DND-41 (cell line): ENCODE data around the gene PTPDC1.

Experiments used
- ATAC-seq: fragments of 200-7000 bp; cut with Tn5 transposase; 3 replicates; pipeline ENCODE4 v1.9.1; 2021; ENCODE audit warnings: low read depth; ENCODE audit not compliant: insufficient read depth
- DNase-seq: peaks from one replicate; pipeline ENCODE4 v3.0.0-alpha.2; 2020
- H2AFZ ChIP-seq: 2 replicates; pipeline ENCODE4 v1.6.0; 2012; ENCODE audit warnings: low read depth, low read length
- H3K27ac ChIP-seq: 2 replicates; pipeline ENCODE4 v1.5.1; 2012; ENCODE audit warnings: low read length, inconsistent platforms
- H3K27me3 ChIP-seq: fragments of 200-600 bp; sonication (generic); 2 replicates; pipeline ENCODE4 v1.6.0; 2012; ENCODE audit warnings: low read length, mild to moderate bottlenecking, inconsistent platforms; ENCODE audit not compliant: insufficient read depth, poor library complexity
- H3K36me3 ChIP-seq: 2 replicates; pipeline ENCODE4 v1.5.1; 2012; ENCODE audit warnings: low read length, inconsistent platforms; ENCODE audit not compliant: insufficient read depth
- H3K4me1 ChIP-seq: 2 replicates; pipeline ENCODE4 v1.5.1; 2012; ENCODE audit warnings: mild to moderate bottlenecking, low read length; ENCODE audit not compliant: insufficient read depth
- H3K4me2 ChIP-seq: 2 replicates; pipeline ENCODE4 v1.6.0; 2012; ENCODE audit warnings: mild to moderate bottlenecking, moderate library complexity, low read length, inconsistent platforms; ENCODE audit not compliant: insufficient read depth
- H3K4me3 ChIP-seq, 2 experiments: fragments of 200-600 bp in 1 of 2; shearing (Covaris generic) in 1 of 2; 2 replicates each; pipeline ENCODE4 v1.5.1; 2012 to 2016; ENCODE audit warnings: inconsistent platforms in 2 of 2, low read length in 2 of 2, mild to moderate bottlenecking in 2 of 2, low read depth in 1 of 2, moderate library complexity in 1 of 2
- H3K79me2 ChIP-seq: 2 replicates; pipeline ENCODE4 v1.6.0; 2012; ENCODE audit warnings: low read length, inconsistent platforms; ENCODE audit not compliant: insufficient read depth
- H3K9ac ChIP-seq: 2 replicates; pipeline ENCODE4 v1.6.0; 2012; ENCODE audit warnings: low read depth, mild to moderate bottlenecking, inconsistent platforms, low read length, moderate library complexity
- H3K9me3 ChIP-seq: 2 replicates; pipeline ENCODE4 v1.5.1; 2012; ENCODE audit warnings: low read length, moderate library complexity, mild to moderate bottlenecking, inconsistent platforms; ENCODE audit not compliant: insufficient read depth, severe bottlenecking
- H4K20me1 ChIP-seq: 2 replicates; pipeline ENCODE4 v1.6.0; 2012; ENCODE audit warnings: low read length; ENCODE audit not compliant: insufficient read depth
- EZH2 ChIP-seq: IDR thresholded peaks from 3 replicates; pipeline ENCODE4 v1.6.1; 2012; ENCODE audit warnings: borderline replicate concordance, low read depth, mild to moderate bottlenecking, moderate library complexity, low read length, inconsistent platforms; ENCODE audit not compliant: severe bottlenecking
- TF ChIP-seq, protein P1 (sequence below): IDR thresholded peaks from 2 replicates; pipeline ENCODE4 v1.5.1; 2012; ENCODE audit warnings: borderline replicate concordance, low read length, moderate library complexity, mild to moderate bottlenecking; ENCODE audit not compliant: poor library complexity, severe bottlenecking; ENCODE audit errors: extremely low read depth

Gene PTPDC1

DNA sequence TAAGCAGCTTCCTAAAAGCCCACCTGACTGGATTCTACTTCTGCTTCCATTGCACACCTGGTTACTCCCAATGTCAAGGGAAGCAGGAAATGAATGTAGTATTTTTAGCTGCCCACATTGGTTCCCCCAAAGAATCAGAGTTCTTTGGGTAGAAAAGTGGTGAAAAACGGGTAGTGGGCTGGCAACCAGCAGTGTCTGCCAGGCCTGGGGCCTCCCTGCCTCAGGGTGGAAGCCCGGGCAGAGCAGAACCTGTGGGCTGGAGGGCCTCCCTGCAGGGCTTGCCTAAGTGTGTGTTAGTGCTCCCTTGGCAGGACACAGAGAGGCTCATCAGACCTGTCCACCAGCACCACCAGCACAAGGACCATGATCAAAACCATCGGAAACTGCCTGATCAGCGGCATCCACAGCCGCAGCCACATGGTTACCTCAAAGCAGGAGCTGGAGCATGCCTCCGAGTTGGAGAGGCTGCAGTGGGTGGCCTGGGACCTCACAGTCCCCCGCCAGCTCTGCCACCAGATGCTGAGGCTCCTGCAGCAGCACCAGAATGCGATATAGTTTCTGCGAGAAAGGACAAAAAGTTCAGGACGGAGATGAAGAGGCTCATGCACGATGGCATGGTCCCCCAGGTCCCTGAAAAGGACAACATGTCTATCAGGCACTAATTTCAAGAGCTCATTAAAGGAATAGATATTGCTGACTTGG, 72.2 kb downstream of the PTPDC1 start:
- H2AFZ ChIP-seq = no peak overlapping the region
- no peak overlapping the region for H3K4me2 ChIP-seq
- H3K4me1 ChIP-seq = no peaks in the 10 kb centered on the region
- TF ChIP-seq EZH2 = no peak
- TF ChIP-seq, protein P1, sequence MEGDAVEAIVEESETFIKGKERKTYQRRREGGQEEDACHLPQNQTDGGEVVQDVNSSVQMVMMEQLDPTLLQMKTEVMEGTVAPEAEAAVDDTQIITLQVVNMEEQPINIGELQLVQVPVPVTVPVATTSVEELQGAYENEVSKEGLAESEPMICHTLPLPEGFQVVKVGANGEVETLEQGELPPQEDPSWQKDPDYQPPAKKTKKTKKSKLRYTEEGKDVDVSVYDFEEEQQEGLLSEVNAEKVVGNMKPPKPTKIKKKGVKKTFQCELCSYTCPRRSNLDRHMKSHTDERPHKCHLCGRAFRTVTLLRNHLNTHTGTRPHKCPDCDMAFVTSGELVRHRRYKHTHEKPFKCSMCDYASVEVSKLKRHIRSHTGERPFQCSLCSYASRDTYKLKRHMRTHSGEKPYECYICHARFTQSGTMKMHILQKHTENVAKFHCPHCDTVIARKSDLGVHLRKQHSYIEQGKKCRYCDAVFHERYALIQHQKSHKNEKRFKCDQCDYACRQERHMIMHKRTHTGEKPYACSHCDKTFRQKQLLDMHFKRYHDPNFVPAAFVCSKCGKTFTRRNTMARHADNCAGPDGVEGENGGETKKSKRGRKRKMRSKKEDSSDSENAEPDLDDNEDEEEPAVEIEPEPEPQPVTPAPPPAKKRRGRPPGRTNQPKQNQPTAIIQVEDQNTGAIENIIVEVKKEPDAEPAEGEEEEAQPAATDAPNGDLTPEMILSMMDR = no peak
- no peak overlapping the region for H3K27ac ChIP-seq
- DNase-seq (no peak), ATAC-seq (no peak)
- no peaks in the 10 kb centered on the region for H4K20me1 ChIP-seq
- no peaks in the 10 kb centered on the region for H3K79me2 ChIP-seq
- no peaks in the 10 kb centered on the region for H3K9me3 ChIP-seq
- no peaks in the 10 kb centered on the region for H3K36me3 ChIP-seq
- H3K9ac ChIP-seq = no peak overlapping the region
- H3K4me3 ChIP-seq = no peak overlapping the region
- H3K27me3 ChIP-seq = no peaks in the 10 kb centered on the region

DNA sequence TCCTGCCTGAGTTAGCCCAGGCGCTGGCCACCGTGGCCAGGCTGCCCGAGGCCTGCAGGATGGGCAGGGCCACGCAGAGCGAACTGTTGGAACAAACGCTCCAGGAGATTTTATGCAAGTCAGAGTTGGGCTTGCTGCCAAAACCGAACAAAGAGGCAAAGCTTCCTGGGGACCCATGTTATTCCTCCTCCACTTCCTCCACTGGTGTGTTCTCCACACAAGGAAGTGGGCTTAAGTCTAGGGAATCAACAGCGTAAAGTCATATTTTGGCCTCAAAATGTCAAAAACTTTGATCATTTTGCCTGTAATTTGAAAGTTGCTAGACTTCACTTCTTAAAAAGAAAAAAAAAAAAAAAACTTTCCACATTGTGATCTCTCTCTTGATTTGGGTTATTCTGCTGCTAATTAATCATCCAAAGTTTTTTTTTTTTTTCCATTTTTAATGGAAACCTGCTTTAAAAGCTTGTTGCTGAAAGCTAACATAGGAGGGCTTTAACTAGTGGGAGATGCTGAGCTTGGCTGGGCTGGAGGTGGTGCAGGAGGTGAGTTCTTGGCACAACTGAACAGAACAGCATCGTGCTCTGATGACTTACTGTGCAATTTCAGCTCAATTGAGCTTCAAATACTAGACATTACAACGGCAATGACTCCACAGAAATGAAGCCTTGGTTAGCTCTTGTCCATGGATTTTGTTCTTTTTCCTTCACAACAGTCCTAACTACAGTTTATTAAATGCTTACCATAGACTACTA, 73.0 kb downstream of the PTPDC1 start:
- Histone ChIP-seq H4K20me1 (no peaks in the 10 kb centered on the region), H3K36me3 (no peaks in the 10 kb centered on the region), H3K4me1 (no peaks in the 10 kb centered on the region), H3K4me3 (no peak overlapping the region), H3K4me2 (no peak overlapping the region), H3K9ac (no peak overlapping the region), H3K9me3 (no peaks in the 10 kb centered on the region), H3K79me2 (no peaks in the 10 kb centered on the region), H3K27me3 (no peaks in the 10 kb centered on the region), H3K27ac (no peak overlapping the region), H2AFZ (no peak overlapping the region)
- no peak for TF ChIP-seq EZH2
- TF ChIP-seq, protein P1 = no peak
- DNase-seq = no peak
- ATAC-seq = no peak
